ENCODE measurements around the gene PARD3B. TPM values are rescaled to one million over a fixed set of nuclear protein-coding genes. Genes with fewer than 3 reads are reported as not detected.

The PARD3B gene
- total RNA-seq, 2 donors from 2014 or later: 14.7 to 25.0 TPM

DNA sequence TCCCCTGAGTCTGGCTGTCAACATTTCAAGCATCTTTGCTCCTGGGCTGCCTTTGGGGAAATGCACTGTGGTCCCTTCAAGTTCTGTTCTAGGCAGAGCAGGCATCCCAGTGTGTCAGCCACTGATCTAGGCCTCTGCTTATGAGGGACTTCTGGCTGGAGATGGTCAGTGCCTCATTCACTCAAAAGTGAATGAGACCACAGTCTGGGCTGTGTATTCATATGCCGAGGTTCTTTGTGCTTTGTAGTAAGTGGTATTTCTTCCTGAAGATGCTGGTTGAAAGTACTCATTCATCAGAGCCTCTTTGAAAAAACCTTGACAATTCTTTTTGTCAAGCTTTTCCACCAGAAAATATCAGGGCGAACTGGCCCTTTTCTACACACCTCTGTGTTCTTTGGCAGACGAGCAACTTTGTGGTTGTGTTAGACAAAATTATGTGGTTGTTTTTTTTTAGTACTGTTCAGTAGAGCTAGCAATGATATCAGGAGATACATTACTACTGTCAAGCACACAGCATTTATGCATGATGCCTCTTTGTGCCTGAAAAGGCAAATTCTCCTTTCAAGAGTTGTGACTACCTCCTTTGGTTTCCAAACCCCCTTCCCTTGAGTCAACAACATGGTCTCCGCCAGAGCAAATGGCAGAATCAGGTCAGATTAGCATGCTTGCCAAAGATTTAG is 626.1 kb downstream of the PARD3B start:
- intact Hi-C loops (cut with DNase I): no loop called here

DNA sequence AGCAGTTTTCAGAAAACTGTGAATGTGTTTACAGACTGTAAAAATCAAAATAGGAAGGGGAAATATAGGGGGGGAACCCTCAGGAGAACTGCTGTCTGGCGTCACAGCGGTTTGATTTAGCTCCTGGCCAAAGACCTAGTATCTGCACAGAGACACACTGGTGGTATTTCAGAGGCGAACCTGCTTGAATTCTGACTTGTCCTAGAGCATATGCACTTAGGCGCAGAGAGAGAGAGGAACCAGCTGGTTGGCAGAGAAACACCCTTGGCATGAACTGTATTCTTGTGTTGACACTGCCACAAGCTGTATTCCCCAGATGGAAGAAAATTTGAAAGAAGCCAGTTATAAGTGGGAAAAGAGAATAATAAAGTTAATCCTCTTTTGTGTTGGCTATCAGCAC is 630.6 kb downstream of the PARD3B start:
- no peaks in the 10 kb centered on the region for H3K27me3 ChIP-seq (replicated peaks; ENCODE audit: insufficient read depth)
- 34% methylated on average over 4 of the region's 4 CpGs for WGBS
- no peaks in the 10 kb centered on the region for H3K4me1 ChIP-seq (replicated peaks)
- intact Hi-C loops (cut with DNase I): no loop called here
- DNase-seq (ENCODE audit: low spot score): peak; percentile 7
- no peak overlapping the region for H3K27ac ChIP-seq
- no peaks in the 10 kb centered on the region for H3K9me3 ChIP-seq
- TF ChIP-seq, protein P1, sequence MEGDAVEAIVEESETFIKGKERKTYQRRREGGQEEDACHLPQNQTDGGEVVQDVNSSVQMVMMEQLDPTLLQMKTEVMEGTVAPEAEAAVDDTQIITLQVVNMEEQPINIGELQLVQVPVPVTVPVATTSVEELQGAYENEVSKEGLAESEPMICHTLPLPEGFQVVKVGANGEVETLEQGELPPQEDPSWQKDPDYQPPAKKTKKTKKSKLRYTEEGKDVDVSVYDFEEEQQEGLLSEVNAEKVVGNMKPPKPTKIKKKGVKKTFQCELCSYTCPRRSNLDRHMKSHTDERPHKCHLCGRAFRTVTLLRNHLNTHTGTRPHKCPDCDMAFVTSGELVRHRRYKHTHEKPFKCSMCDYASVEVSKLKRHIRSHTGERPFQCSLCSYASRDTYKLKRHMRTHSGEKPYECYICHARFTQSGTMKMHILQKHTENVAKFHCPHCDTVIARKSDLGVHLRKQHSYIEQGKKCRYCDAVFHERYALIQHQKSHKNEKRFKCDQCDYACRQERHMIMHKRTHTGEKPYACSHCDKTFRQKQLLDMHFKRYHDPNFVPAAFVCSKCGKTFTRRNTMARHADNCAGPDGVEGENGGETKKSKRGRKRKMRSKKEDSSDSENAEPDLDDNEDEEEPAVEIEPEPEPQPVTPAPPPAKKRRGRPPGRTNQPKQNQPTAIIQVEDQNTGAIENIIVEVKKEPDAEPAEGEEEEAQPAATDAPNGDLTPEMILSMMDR (IDR thresholded peaks at IDR 0.05): no peak
- TF ChIP-seq POLR2A (IDR thresholded peaks at IDR 0.05) (no peak), POLR2AphosphoS5 (IDR thresholded peaks at IDR 0.05) (no peak)
- no peak overlapping the region for H3K4me3 ChIP-seq
- no peaks in the 10 kb centered on the region for H3K36me3 ChIP-seq

More for the DNA sequence above, 626.1 kb downstream of the PARD3B start:
- H3K27ac ChIP-seq: no peak overlapping the region
- no peaks in the 10 kb centered on the region for H3K4me1 ChIP-seq (replicated peaks)
- TF ChIP-seq POLR2AphosphoS5 (IDR thresholded peaks at IDR 0.05) (no peak), POLR2A (IDR thresholded peaks at IDR 0.05) (no peak)
- TF ChIP-seq, protein P1 (IDR thresholded peaks at IDR 0.05): no peak
- no peaks in the 10 kb centered on the region for H3K27me3 ChIP-seq (replicated peaks; ENCODE audit: insufficient read depth)
- H3K4me3 ChIP-seq: no peak overlapping the region
- no peaks in the 10 kb centered on the region for H3K36me3 ChIP-seq
- no peak for DNase-seq (ENCODE audit: low spot score)
- H3K9me3 ChIP-seq: no peaks in the 10 kb centered on the region
- WGBS: 100% methylated on average over 4 of the region's 4 CpGs

DNA sequence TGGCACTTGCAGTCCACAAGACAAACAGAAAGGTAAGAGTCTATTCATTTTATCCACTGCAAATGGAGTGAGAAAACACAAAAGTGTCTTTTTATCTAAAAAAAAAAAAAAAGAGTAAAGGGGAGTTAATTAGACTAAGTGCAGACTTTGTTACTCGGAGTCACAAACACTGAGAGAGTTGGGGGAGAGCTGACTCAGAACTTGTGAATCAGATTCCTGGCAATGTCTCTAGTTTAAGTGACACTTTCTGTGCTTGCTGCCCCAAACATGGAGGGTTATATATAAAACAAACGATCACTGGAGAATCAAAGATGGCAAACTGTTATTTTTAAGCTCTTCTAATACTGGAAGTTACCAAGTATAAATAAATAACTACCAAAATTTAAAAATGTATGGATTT is 631.3 kb downstream of the PARD3B start:
- intact Hi-C loops (cut with DNase I): no loop called here
- Histone ChIP-seq H3K4me3 (no peak overlapping the region), H3K27ac (no peak overlapping the region), H3K4me1 (replicated peaks) (no peaks in the 10 kb centered on the region), H3K36me3 (no peaks in the 10 kb centered on the region), H3K27me3 (replicated peaks; ENCODE audit: insufficient read depth) (no peaks in the 10 kb centered on the region), H3K9me3 (no peaks in the 10 kb centered on the region)
- DNase-seq (ENCODE audit: low spot score): no peak
- TF ChIP-seq POLR2AphosphoS5 (IDR thresholded peaks at IDR 0.05) (no peak), POLR2A (IDR thresholded peaks at IDR 0.05) (no peak)
- TF ChIP-seq, protein P1 (IDR thresholded peaks at IDR 0.05): no peak
- 76% methylated on average over 2 of the region's 2 CpGs for WGBS

DNA sequence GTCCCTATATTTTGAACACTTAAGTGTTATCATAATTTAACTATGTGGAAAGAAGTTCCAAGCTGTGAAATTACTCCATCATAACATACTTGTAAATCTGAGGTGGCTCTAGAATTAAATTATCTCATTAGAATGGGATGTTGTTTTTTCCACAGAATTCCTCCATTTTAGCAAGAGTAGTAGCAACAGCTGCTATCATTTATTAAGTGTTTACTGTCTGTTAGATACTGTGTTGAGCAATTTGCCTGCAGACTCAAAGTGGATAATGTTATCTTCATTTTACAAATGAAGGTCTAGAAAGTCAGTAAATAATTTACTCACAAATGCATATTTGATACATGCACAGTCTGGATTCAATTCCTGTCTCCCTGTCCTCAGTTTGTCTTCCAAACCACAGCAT is 632.3 kb downstream of the PARD3B start:
- no peaks in the 10 kb centered on the region for H3K4me1 ChIP-seq (replicated peaks)
- no peaks in the 10 kb centered on the region for H3K36me3 ChIP-seq
- no peaks in the 10 kb centered on the region for H3K9me3 ChIP-seq
- H3K4me3 ChIP-seq: no peak overlapping the region
- no peak for TF ChIP-seq POLR2AphosphoS5 (IDR thresholded peaks at IDR 0.05)
- H3K27me3 ChIP-seq (replicated peaks; ENCODE audit: insufficient read depth): no peaks in the 10 kb centered on the region
- no peak overlapping the region for H3K27ac ChIP-seq
- intact Hi-C loops (cut with DNase I): no loop called here
- DNase-seq (ENCODE audit: low spot score): no peak

DNA sequence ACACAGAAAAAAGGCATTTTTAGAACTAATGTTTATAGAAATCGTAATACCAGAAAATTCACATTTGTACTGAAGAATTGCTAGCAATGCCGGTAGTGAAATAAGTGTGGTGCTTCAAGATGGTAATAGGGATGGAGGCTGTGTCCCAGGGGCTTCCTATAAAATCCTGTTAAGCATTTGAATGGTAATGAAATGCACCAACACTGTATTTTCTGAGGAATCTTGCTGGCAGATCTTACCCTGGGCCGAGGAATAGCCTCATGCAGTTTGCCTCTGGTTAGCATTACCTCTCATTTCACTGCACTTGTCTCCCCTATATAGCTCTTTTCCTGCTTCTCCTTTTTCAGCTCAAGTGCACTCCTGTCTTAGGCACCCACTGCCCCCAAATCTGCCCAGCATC is 635.5 kb downstream of the PARD3B start:
- no peaks in the 10 kb centered on the region for H3K9me3 ChIP-seq
- intact Hi-C loops (cut with DNase I): no loop called here
- TF ChIP-seq POLR2A (IDR thresholded peaks at IDR 0.05) (no peak), POLR2AphosphoS5 (IDR thresholded peaks at IDR 0.05) (no peak)
- TF ChIP-seq, protein P1 (IDR thresholded peaks at IDR 0.05): no peak
- WGBS: 87% methylated on average over 3 of the region's 3 CpGs
- H3K4me3 ChIP-seq: no peak overlapping the region
- no peaks in the 10 kb centered on the region for H3K27me3 ChIP-seq (replicated peaks; ENCODE audit: insufficient read depth)
- H3K36me3 ChIP-seq: no peaks in the 10 kb centered on the region
- H3K27ac ChIP-seq: no peak overlapping the region
- no peak for DNase-seq (ENCODE audit: low spot score)
- no peaks in the 10 kb centered on the region for H3K4me1 ChIP-seq (replicated peaks)

All from prostate gland (tissue), 2 donors.